ENCODE results near the gene HNRNPH3. TPM values are rescaled to one million over a fixed set of nuclear protein-coding genes. Genes with fewer than 3 reads are reported as not detected.

HNRNPH3 gene
- total and polyA plus RNA-seq, 2 donors (not counting 1 experiment from before 2014, with no cell fraction given) = 23.6 to 124 TPM

DNA sequence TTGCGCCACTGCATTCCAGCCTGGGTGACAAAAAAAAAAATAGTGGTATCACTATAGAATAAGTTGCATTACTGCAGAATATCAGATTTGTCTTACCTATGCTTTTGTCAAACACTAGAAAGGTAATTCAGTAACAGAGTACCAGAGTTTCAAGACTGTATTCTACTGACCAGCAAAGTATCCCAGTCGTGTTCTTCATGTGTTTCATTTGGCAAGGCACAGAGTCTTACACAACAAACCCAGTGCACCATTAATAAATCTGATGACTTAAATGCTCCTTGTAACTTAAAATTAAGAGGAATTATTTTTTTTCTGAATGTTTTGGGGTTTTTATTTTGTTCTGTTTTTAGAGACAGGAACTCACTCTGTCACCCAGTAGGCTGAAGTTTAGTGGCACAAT, 35.3 kb downstream of the HNRNPH3 start:
- H4K20me1 ChIP-seq (ENCODE audit: control insufficient read depth, insufficient read depth, low read length, poor library complexity, severe bottlenecking) = no peaks in the 10 kb centered on the region
- no peak for DNase-seq
- H2AFZ ChIP-seq (ENCODE audit: insufficient read depth, low read depth, low read length, poor library complexity, severe bottlenecking) = no peak overlapping the region
- H3K4me1 Mint-ChIP-seq = peaks cover 3% of the 10 kb centered on the region
- peaks cover 5 to 13% (median 10%) of the 10 kb centered on the region in 3 donors for H3K9me3 ChIP-seq (ENCODE audit: control extremely low read depth in 1 of 3, control insufficient read depth in 2 of 3, insufficient read depth in 1 of 3, low read length in 2 of 3)
- H3K79me2 ChIP-seq (ENCODE audit: control insufficient read depth, insufficient read depth, low read length) = no peaks in the 10 kb centered on the region
- peaks cover 8 to 18% of the 10 kb centered on the region in 2 experiments for H3K36me3 ChIP-seq (replicated peaks in 1 of 2; ENCODE audit: control extremely low read depth in 1 of 2, control insufficient read depth in 1 of 2, extremely low read depth in 1 of 2, insufficient read depth in 2 of 2, low read length in 1 of 2)
- WGBS (ENCODE audit: insufficient coverage) = no CpG with 5 or more reads among the region's 2 CpGs
- intact Hi-C loops (cut with micrococcal nuclease) = no loop called here
- no peak overlapping the region for H3K4me3 ChIP-seq (ENCODE audit: control extremely low read depth in 1 of 5, extremely low read depth in 1 of 5, insufficient read depth in 1 of 5, low read depth in 2 of 5, low read length in 4 of 5)
- no peak overlapping the region for H3K27ac ChIP-seq (ENCODE audit: low read length in 2 of 2)
- CTCF ChIA-PET = no interaction called here
- H3K9ac ChIP-seq (ENCODE audit: low read length) = no peak overlapping the region
- H3K27me3 ChIP-seq (replicated peaks in 1 of 4; ENCODE audit: control extremely low read depth in 1 of 4, control insufficient read depth in 3 of 4, insufficient read depth in 4 of 4, low read length in 3 of 4) = no peaks in the 10 kb centered on the region
- no peak for TF ChIP-seq EZH2 (IDR thresholded peaks at IDR 0.05; ENCODE audit: borderline replicate concordance, insufficient read depth, low read depth, low read length, poor library complexity, severe bottlenecking)
- TF ChIP-seq, protein P1, sequence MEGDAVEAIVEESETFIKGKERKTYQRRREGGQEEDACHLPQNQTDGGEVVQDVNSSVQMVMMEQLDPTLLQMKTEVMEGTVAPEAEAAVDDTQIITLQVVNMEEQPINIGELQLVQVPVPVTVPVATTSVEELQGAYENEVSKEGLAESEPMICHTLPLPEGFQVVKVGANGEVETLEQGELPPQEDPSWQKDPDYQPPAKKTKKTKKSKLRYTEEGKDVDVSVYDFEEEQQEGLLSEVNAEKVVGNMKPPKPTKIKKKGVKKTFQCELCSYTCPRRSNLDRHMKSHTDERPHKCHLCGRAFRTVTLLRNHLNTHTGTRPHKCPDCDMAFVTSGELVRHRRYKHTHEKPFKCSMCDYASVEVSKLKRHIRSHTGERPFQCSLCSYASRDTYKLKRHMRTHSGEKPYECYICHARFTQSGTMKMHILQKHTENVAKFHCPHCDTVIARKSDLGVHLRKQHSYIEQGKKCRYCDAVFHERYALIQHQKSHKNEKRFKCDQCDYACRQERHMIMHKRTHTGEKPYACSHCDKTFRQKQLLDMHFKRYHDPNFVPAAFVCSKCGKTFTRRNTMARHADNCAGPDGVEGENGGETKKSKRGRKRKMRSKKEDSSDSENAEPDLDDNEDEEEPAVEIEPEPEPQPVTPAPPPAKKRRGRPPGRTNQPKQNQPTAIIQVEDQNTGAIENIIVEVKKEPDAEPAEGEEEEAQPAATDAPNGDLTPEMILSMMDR (IDR thresholded peaks at IDR 0.05) = no peak
- no peaks in the 10 kb centered on the region for H3K27me3 Mint-ChIP-seq
- no peak overlapping the region for H3K4me3 Mint-ChIP-seq
- POLR2A ChIA-PET = no interaction called here
- no peak for ATAC-seq (ENCODE audit: low read depth)
- H3K9me3 Mint-ChIP-seq (ENCODE audit: insufficient read depth) = peaks cover 5% of the 10 kb centered on the region
- H3K4me2 ChIP-seq (replicated peaks; ENCODE audit: low read depth, low read length, poor library complexity, severe bottlenecking) = no peak overlapping the region
- peaks cover 5% of the 10 kb centered on the region in 2 donors for H3K4me1 ChIP-seq (ENCODE audit: control insufficient read depth in 2 of 2, insufficient read depth in 2 of 2, low read length in 2 of 2)
- no peak overlapping the region for H3K27ac Mint-ChIP-seq

DNA sequence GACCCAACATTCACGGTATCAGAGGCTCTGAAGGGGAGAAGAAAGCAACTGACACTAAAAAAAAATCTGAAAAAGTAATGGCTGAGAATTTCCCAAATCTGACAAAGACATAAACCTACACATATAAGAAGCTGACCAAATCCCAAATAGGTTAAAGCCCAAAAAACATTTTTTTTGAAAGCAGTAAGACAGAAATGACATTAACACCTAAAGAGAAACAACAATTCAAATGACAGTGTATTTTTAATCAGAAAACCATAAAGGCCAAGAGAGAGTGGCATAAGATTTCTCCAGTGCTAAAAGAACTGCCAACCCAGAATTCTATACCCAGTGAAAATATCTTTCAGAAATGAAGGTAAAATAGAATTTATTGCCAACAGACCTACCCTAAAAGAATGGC, 39.7 kb downstream of the HNRNPH3 start:
- H3K27ac Mint-ChIP-seq = no peak overlapping the region
- no peak overlapping the region for H3K4me3 Mint-ChIP-seq
- H3K27ac ChIP-seq (ENCODE audit: low read length in 2 of 2) = no peak overlapping the region
- no peaks in the 10 kb centered on the region for H3K27me3 ChIP-seq (replicated peaks in 1 of 4; ENCODE audit: control extremely low read depth in 1 of 4, control insufficient read depth in 3 of 4, insufficient read depth in 4 of 4, low read length in 3 of 4)
- H4K20me1 ChIP-seq (ENCODE audit: control insufficient read depth, insufficient read depth, low read length, poor library complexity, severe bottlenecking) = no peaks in the 10 kb centered on the region
- H2AFZ ChIP-seq (ENCODE audit: insufficient read depth, low read depth, low read length, poor library complexity, severe bottlenecking) = no peak overlapping the region
- intact Hi-C loops (cut with micrococcal nuclease) = no loop called here
- H3K4me2 ChIP-seq (replicated peaks; ENCODE audit: low read depth, low read length, poor library complexity, severe bottlenecking) = no peak overlapping the region
- H3K27me3 Mint-ChIP-seq = no peaks in the 10 kb centered on the region
- no peak overlapping the region for H3K4me3 ChIP-seq (ENCODE audit: control extremely low read depth in 1 of 5, extremely low read depth in 1 of 5, insufficient read depth in 1 of 5, low read depth in 2 of 5, low read length in 4 of 5)
- CTCF ChIA-PET = interaction anchor here (0.7 kb wide), 1 partner anchor 37 kb away, joined by 3 read pairs; no protein-coding TSS in a partner anchor
- TF ChIP-seq, protein P1 (IDR thresholded peaks at IDR 0.05) = no peak
- no peak for TF ChIP-seq EZH2 (IDR thresholded peaks at IDR 0.05; ENCODE audit: borderline replicate concordance, insufficient read depth, low read depth, low read length, poor library complexity, severe bottlenecking)
- WGBS (ENCODE audit: insufficient coverage) = no CpG with 5 or more reads among the region's 1 CpG
- no peak overlapping the region for H3K9ac ChIP-seq (ENCODE audit: low read length)
- POLR2A ChIA-PET = no interaction called here
- DNase-seq = no peak
- no peaks in the 10 kb centered on the region for H3K4me1 ChIP-seq (ENCODE audit: control insufficient read depth in 2 of 2, insufficient read depth in 2 of 2, low read length in 2 of 2)
- H3K36me3 ChIP-seq (replicated peaks in 1 of 2; ENCODE audit: control extremely low read depth in 1 of 2, control insufficient read depth in 1 of 2, extremely low read depth in 1 of 2, insufficient read depth in 2 of 2, low read length in 1 of 2) = peaks cover 10 to 18% of the 10 kb centered on the region in 2 experiments
- no peaks in the 10 kb centered on the region for H3K4me1 Mint-ChIP-seq
- H3K9me3 Mint-ChIP-seq (ENCODE audit: insufficient read depth) = peaks cover 5% of the 10 kb centered on the region
- ATAC-seq (ENCODE audit: low read depth) = no peak
- H3K79me2 ChIP-seq (ENCODE audit: control insufficient read depth, insufficient read depth, low read length) = no peaks in the 10 kb centered on the region
- peaks cover 8 to 25% (median 16%) of the 10 kb centered on the region in 3 donors for H3K9me3 ChIP-seq (ENCODE audit: control extremely low read depth in 1 of 3, control insufficient read depth in 2 of 3, insufficient read depth in 1 of 3, low read length in 2 of 3)
